Loucy (cell line): ENCODE data around the gene TNNI2.

Experiments
- H2AFZ ChIP-seq: fragments of 200-600 bp; sonication (generic); 2 replicates; pipeline ENCODE4 v1.6.0; 2016; ENCODE audit warnings: antibody characterized with exemption, mild to moderate bottlenecking, low read length, moderate library complexity
- H3F3A ChIP-seq: fragments of 200-600 bp; 2 replicates; pipeline ENCODE4 v1.6.0; 2016; ENCODE audit warnings: antibody characterized with exemption, low read depth, mild to moderate bottlenecking
- H3K27me3 ChIP-seq: fragments of 200-600 bp; sonication (generic); 2 replicates; pipeline ENCODE4 v1.6.1; 2014; ENCODE audit warnings: low read length, mild to moderate bottlenecking; ENCODE audit not compliant: insufficient read depth, poor library complexity, severe bottlenecking
- H3K36me3 ChIP-seq: fragments of 200-600 bp; sonication (generic); 2 replicates; pipeline ENCODE4 v1.6.1; 2016; ENCODE audit warnings: low read length; ENCODE audit not compliant: insufficient read depth
- H3K4me1 ChIP-seq: fragments of 200-600 bp; sonication (generic); 2 replicates; pipeline ENCODE4 v1.5.1; 2014; ENCODE audit warnings: low read length, mild to moderate bottlenecking; ENCODE audit not compliant: insufficient read depth, poor library complexity, severe bottlenecking
- H3K4me2 ChIP-seq: fragments of 200-600 bp; sonication (generic); 2 replicates; pipeline ENCODE4 v1.6.0; 2014; ENCODE audit warnings: antibody characterized with exemption, low read length, low read depth, mild to moderate bottlenecking; ENCODE audit not compliant: poor library complexity, severe bottlenecking
- H3K4me3 ChIP-seq: fragments of 200-600 bp; sonication (generic); 2 replicates; pipeline ENCODE4 v1.5.1; 2014; ENCODE audit warnings: low read length, mild to moderate bottlenecking, mixed read lengths; ENCODE audit not compliant: poor library complexity, severe bottlenecking
- H3K79me2 ChIP-seq: fragments of 200-600 bp; sonication (generic); 2 replicates; pipeline ENCODE4 v1.6.1; 2014; ENCODE audit warnings: low read length; ENCODE audit not compliant: insufficient read depth
- H3K9ac ChIP-seq: fragments of 200-600 bp; sonication (generic); 2 replicates; pipeline ENCODE4 v1.6.0; 2014; ENCODE audit warnings: mild to moderate bottlenecking, low read depth, low read length, moderate library complexity; ENCODE audit not compliant: poor library complexity, severe bottlenecking
- H3K9me2 ChIP-seq: fragments of 200-600 bp; sonication (generic); replicated peaks from 2 replicates; pipeline ENCODE4 v1.6.1; 2016; ENCODE audit warnings: low read depth, low read length, mixed read lengths
- H3K9me3 ChIP-seq: fragments of 200-600 bp; sonication (generic); 2 replicates; pipeline ENCODE4 v1.6.1; 2014; ENCODE audit warnings: mild to moderate bottlenecking, antibody characterized with exemption, low read length, low read depth; ENCODE audit not compliant: insufficient read depth
- H4K20me1 ChIP-seq: fragments of 200-600 bp; sonication (generic); 2 replicates; pipeline ENCODE4 v1.6.0; 2014; ENCODE audit warnings: antibody characterized with exemption, low read length, mild to moderate bottlenecking; ENCODE audit not compliant: insufficient read depth, poor library complexity, severe bottlenecking
- CTCF ChIP-seq: fragments of 200-600 bp; sonication (generic); conservative IDR thresholded peaks from 2 replicates; pipeline ENCODE4 v1.5.1; 2014; ENCODE audit warnings: mild to moderate bottlenecking, antibody characterized with exemption, low read length
- EZH2phosphoT487 ChIP-seq: fragments of 200-600 bp; IDR thresholded peaks from 2 replicates; pipeline ENCODE4 v1.6.1; 2018; ENCODE audit warnings: antibody characterized with exemption, mild to moderate bottlenecking, moderate library complexity, borderline replicate concordance

TNNI2 gene

DNA sequence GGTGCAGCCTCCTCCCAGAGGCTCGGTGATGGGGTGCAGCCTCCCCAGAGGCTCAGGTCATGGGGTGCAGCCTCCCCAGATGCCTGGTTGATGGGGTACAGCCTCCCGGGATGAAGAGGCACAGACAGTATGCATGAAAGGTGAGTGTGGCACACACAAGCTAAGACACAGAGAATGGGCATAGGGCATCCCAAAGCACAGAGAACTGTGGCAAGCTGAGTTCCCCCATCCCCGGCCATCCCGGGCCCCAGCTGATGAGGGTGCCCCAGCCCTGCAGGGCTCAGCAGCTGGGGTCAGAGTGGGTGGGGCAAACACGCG, 8.8 kb upstream of the TNNI2 start:
- H3K9me2 ChIP-seq, result no peaks in the 10 kb centered on the region
- H3F3A ChIP-seq, result no peaks in the 10 kb centered on the region
- no peaks in the 10 kb centered on the region for H3K79me2 ChIP-seq
- no peaks in the 10 kb centered on the region for H3K9me3 ChIP-seq
- H2AFZ ChIP-seq, result no peak overlapping the region
- H3K27me3 ChIP-seq, result no peaks in the 10 kb centered on the region
- no peak for TF ChIP-seq CTCF
- TF ChIP-seq EZH2phosphoT487, result no peak
- H3K36me3 ChIP-seq, result no peaks in the 10 kb centered on the region
- peaks cover 23% of the 10 kb centered on the region for H3K4me1 ChIP-seq
- H4K20me1 ChIP-seq, result no peaks in the 10 kb centered on the region
- H3K4me2 ChIP-seq, result no peak overlapping the region
- peak overlapping the region; percentile 55 for H3K9ac ChIP-seq
- H3K4me3 ChIP-seq, result no peak overlapping the region

- no peak for TF ChIP-seq EZH2phosphoT487
- no peak for TF ChIP-seq CTCF
- H3K4me1 ChIP-seq, result peaks cover 23% of the 10 kb centered on the region
- H3K79me2 ChIP-seq, result no peaks in the 10 kb centered on the region
- H3K27me3 ChIP-seq, result no peaks in the 10 kb centered on the region
- peak overlapping the region; percentile 55 for H3K9ac ChIP-seq
- H3K36me3 ChIP-seq, result no peaks in the 10 kb centered on the region
- no peak overlapping the region for H3K4me3 ChIP-seq
- H3K4me2 ChIP-seq, result no peak overlapping the region
- H3K9me3 ChIP-seq, result no peaks in the 10 kb centered on the region
- H4K20me1 ChIP-seq, result no peaks in the 10 kb centered on the region
- H3K9me2 ChIP-seq, result no peaks in the 10 kb centered on the region
- H3F3A ChIP-seq, result no peaks in the 10 kb centered on the region
- no peak overlapping the region for H2AFZ ChIP-seq
Observed at GRCh38 chr11:1830322-1831223, 8.2 kb upstream of the TNNI2 start.

GRCh38 chr11:1831338-1832210, 7.2 kb upstream of the TNNI2 start:
- TF ChIP-seq EZH2phosphoT487 (no peak), CTCF (no peak)
- no peaks in the 10 kb centered on the region for H3K36me3 ChIP-seq
- no peaks in the 10 kb centered on the region for H3K27me3 ChIP-seq
- peak overlapping the region; percentile 48 for H3K9ac ChIP-seq
- H4K20me1 ChIP-seq, result no peaks in the 10 kb centered on the region
- no peaks in the 10 kb centered on the region for H3K79me2 ChIP-seq
- no peaks in the 10 kb centered on the region for H3K9me3 ChIP-seq
- H3K9me2 ChIP-seq, result no peaks in the 10 kb centered on the region
- H3K4me1 ChIP-seq, result peaks cover 23% of the 10 kb centered on the region
- no peak overlapping the region for H3K4me3 ChIP-seq
- peak overlapping the region; percentile 91 for H2AFZ ChIP-seq
- H3F3A ChIP-seq, result no peaks in the 10 kb centered on the region
- H3K4me2 ChIP-seq, result no peak overlapping the region
